H9 (cell line): ENCODE measurements around the gene SNX22. TPM values are rescaled to one million over a fixed set of nuclear protein-coding genes. Genes with fewer than 3 reads are reported as not detected.

Source experiments
- DNase-seq: peaks from one replicate; pipeline ENCODE4 v3.0.0-alpha.2; 2017
- H2AFZ ChIP-seq: one replicate; pipeline ENCODE4 v1.6.1; 2013; ENCODE audit warnings: mild to moderate bottlenecking, low read length, control low read depth, moderate library complexity
- H2AK5ac ChIP-seq: 2 replicates; pipeline ENCODE4 v1.6.1; 2013; ENCODE audit warnings: low read length, control low read depth, mixed read lengths; ENCODE audit not compliant: insufficient read length
- H2BK120ac ChIP-seq: one replicate; pipeline ENCODE4 v1.6.1; 2013; ENCODE audit warnings: low read depth, mild to moderate bottlenecking, low read length, control low read depth, inconsistent platforms; ENCODE audit not compliant: poor library complexity, severe bottlenecking
- H2BK12ac ChIP-seq: 2 replicates; pipeline ENCODE4 v1.6.1; 2013; ENCODE audit warnings: low read length, control low read depth, mixed read lengths, low read depth; ENCODE audit not compliant: insufficient read length
- H2BK15ac ChIP-seq: 2 replicates; pipeline ENCODE4 v1.6.1; 2013; ENCODE audit warnings: low read depth, low read length, control low read depth
- H2BK20ac ChIP-seq: one replicate; pipeline ENCODE4 v1.6.1; 2013; ENCODE audit warnings: low read depth, mild to moderate bottlenecking, low read length, control low read depth, inconsistent platforms; ENCODE audit not compliant: poor library complexity, severe bottlenecking
- H2BK5ac ChIP-seq: 2 replicates; pipeline ENCODE4 v1.6.1; 2013; ENCODE audit warnings: low read length, control low read depth, mixed read lengths; ENCODE audit not compliant: insufficient read length
- H3K14ac ChIP-seq: 2 replicates; pipeline ENCODE4 v1.6.1; 2013; ENCODE audit warnings: low read length, control low read depth; ENCODE audit not compliant: insufficient read depth
- H3K18ac ChIP-seq: 2 replicates; pipeline ENCODE4 v1.6.1; 2013; ENCODE audit warnings: low read depth, mild to moderate bottlenecking, mixed read lengths, low read length, control low read depth; ENCODE audit not compliant: insufficient read length
- H3K23ac ChIP-seq: 2 replicates; pipeline ENCODE4 v1.6.1; 2013; ENCODE audit warnings: low read length, control low read depth, mixed read lengths, low read depth; ENCODE audit not compliant: insufficient read length
- H3K23me2 ChIP-seq: 2 replicates; pipeline ENCODE4 v1.6.1; 2013; ENCODE audit warnings: low read depth, mild to moderate bottlenecking, mixed read lengths, low read length, control low read depth; ENCODE audit not compliant: insufficient read length, poor library complexity, severe bottlenecking
- H3K27ac ChIP-seq: 2 replicates; pipeline ENCODE4 v1.5.1; 2013; ENCODE audit warnings: low read length, control low read depth, mixed read lengths, low read depth; ENCODE audit not compliant: insufficient read length
- H3K27me3 ChIP-seq: 2 replicates; pipeline ENCODE4 v1.6.1; 2013; ENCODE audit warnings: low read length, control low read depth, inconsistent platforms; ENCODE audit not compliant: insufficient read depth
- H3K4ac ChIP-seq: 2 replicates; pipeline ENCODE4 v1.6.1; 2013; ENCODE audit warnings: low read depth, mild to moderate bottlenecking, control low read depth, inconsistent platforms, low read length, moderate library complexity
- H3K4me1 ChIP-seq: 2 replicates; pipeline ENCODE4 v1.6.1; 2013; ENCODE audit warnings: low read length, control low read depth, inconsistent platforms; ENCODE audit not compliant: insufficient read depth
- H3K4me2 ChIP-seq: 2 replicates; pipeline ENCODE4 v1.6.1; 2013; ENCODE audit warnings: low read length, control low read depth, mixed read lengths; ENCODE audit not compliant: insufficient read length, insufficient read depth
- H3K56ac ChIP-seq: 2 replicates; pipeline ENCODE4 v1.6.1; 2013; ENCODE audit warnings: low read depth, mild to moderate bottlenecking, mixed read lengths, low read length, control low read depth; ENCODE audit not compliant: insufficient read length
- H3K79me1 ChIP-seq: 2 replicates; pipeline ENCODE4 v1.6.1; 2013; ENCODE audit warnings: low read depth, mild to moderate bottlenecking, moderate library complexity, low read length, control low read depth, inconsistent platforms; ENCODE audit not compliant: insufficient read depth, poor library complexity, severe bottlenecking
- H3K79me2 ChIP-seq: 2 replicates; pipeline ENCODE4 v1.6.1; 2013; ENCODE audit warnings: low read length, control low read depth, inconsistent platforms; ENCODE audit not compliant: insufficient read depth
- H3K9ac ChIP-seq: 2 replicates; pipeline ENCODE4 v1.6.1; 2013; ENCODE audit warnings: low read length, control low read depth, mixed read lengths; ENCODE audit not compliant: insufficient read length; ENCODE audit errors: extremely low read depth
- H3K9me3 ChIP-seq: one replicate; pipeline ENCODE4 v1.6.1; 2013; ENCODE audit warnings: low read depth, low read length, inconsistent platforms; ENCODE audit not compliant: control insufficient read depth
- H3T11ph ChIP-seq: one replicate; pipeline ENCODE4 v1.6.1; 2013; ENCODE audit warnings: mild to moderate bottlenecking, low read length, control low read depth, inconsistent platforms
- H4K20me1 ChIP-seq: one replicate; pipeline ENCODE4 v1.6.1; 2013; ENCODE audit not compliant: control insufficient read depth, insufficient read length, insufficient read depth
- H4K5ac ChIP-seq: 2 replicates; pipeline ENCODE4 v1.6.1; 2013; ENCODE audit warnings: low read depth, mild to moderate bottlenecking, mixed read lengths, low read length, control low read depth; ENCODE audit not compliant: insufficient read length
- H4K8ac ChIP-seq: replicated peaks from 2 replicates; pipeline ENCODE4 v1.6.1; 2013; ENCODE audit warnings: low read length, control low read depth, mixed read lengths, low read depth; ENCODE audit not compliant: insufficient read length
- H4K91ac ChIP-seq: 2 replicates; pipeline ENCODE4 v1.6.1; 2013; ENCODE audit warnings: low read depth, mild to moderate bottlenecking, moderate library complexity, mixed read lengths, low read length, control low read depth; ENCODE audit not compliant: insufficient read length
- H3K27ac Mint-ChIP-seq, 3 experiments: 2 replicates in 2 of 3; 3 replicates in 1 of 3; pipeline ENCODE4 v1.8.0; 2020 to 2021; ENCODE audit warnings: mixed read lengths in 3 of 3, mild to moderate bottlenecking in 1 of 3, moderate library complexity in 1 of 3
- H3K27me3 Mint-ChIP-seq: 2 replicates; pipeline ENCODE4 v1.8.0; 2021; ENCODE audit warnings: low read depth, mild to moderate bottlenecking, moderate library complexity, mixed read lengths
- H3K36me3 Mint-ChIP-seq, 3 experiments: 2 replicates in 2 of 3; 3 replicates in 1 of 3; pipeline ENCODE4 v1.8.0; 2020 to 2021; ENCODE audit warnings: low read depth in 3 of 3, mixed read lengths in 3 of 3; ENCODE audit not compliant: insufficient read depth in 1 of 3
- H3K4me1 Mint-ChIP-seq, 2 experiments: 2 replicates each; pipeline ENCODE4 v1.8.0; 2020; ENCODE audit warnings: mixed read lengths in 2 of 2
- H3K4me3 Mint-ChIP-seq, 2 experiments: 2 replicates in 1 of 2; 3 replicates in 1 of 2; pipeline ENCODE4 v1.8.0; 2020 to 2021; ENCODE audit warnings: mild to moderate bottlenecking in 2 of 2, mixed read lengths in 2 of 2, moderate library complexity in 1 of 2
- H3K9me3 Mint-ChIP-seq, 2 experiments: 2 replicates in 1 of 2; 3 replicates in 1 of 2; pipeline ENCODE4 v1.8.0; 2020; ENCODE audit warnings: mild to moderate bottlenecking in 2 of 2, mixed read lengths in 2 of 2, moderate library complexity in 1 of 2
- total RNA-seq: library from RNA; stranded (reverse); gene quantifications from 2 replicates; pipeline ENCODE4 v1.2.1, GENCODE V29; 2021
- TF ChIP-seq, protein P1 (sequence below): fragments of 200-600 bp; sonication (generic); conservative IDR thresholded peaks from 3 replicates; pipeline ENCODE4 v1.8.0; 2021; ENCODE audit warnings: antibody characterized with exemption, mild to moderate bottlenecking

SNX22 gene
- total RNA-seq, 1 experiment from 2014 or later = 4.8 TPM

DNA sequence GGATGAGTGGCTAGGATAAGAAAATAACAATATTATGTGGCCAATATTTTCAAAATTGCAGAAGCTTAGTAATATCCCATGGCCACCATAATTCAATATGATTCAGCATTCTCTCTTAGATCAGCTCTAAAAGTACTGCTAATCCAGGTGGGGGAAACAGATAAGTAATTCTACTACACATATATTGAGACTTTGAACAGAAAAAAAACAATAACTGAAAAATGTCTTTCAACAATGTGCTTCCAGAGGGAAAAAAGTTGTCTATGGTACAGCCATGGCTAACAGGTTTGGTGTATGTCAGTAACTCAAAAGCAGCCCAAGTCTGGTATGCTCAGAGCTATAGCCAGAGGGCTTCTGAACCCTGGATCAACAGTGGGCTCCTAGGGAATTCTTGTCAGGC is 53.7 kb downstream of the SNX22 start:
- no peak overlapping the region for H3K14ac ChIP-seq
- no peak for DNase-seq
- H3K36me3 Mint-ChIP-seq = peaks cover 4 to 27% (median 13%) of the 10 kb centered on the region in 3 experiments; a peak in 6 of 7 replicates
- no peak overlapping the region for H2AK5ac ChIP-seq
- no peak overlapping the region for H3K18ac ChIP-seq
- no peaks in the 10 kb centered on the region for H3K79me2 ChIP-seq
- H3K79me1 ChIP-seq = no peaks in the 10 kb centered on the region
- no peaks in the 10 kb centered on the region for H3K27me3 ChIP-seq
- no peak overlapping the region for H3K27ac Mint-ChIP-seq
- TF ChIP-seq, protein P1, sequence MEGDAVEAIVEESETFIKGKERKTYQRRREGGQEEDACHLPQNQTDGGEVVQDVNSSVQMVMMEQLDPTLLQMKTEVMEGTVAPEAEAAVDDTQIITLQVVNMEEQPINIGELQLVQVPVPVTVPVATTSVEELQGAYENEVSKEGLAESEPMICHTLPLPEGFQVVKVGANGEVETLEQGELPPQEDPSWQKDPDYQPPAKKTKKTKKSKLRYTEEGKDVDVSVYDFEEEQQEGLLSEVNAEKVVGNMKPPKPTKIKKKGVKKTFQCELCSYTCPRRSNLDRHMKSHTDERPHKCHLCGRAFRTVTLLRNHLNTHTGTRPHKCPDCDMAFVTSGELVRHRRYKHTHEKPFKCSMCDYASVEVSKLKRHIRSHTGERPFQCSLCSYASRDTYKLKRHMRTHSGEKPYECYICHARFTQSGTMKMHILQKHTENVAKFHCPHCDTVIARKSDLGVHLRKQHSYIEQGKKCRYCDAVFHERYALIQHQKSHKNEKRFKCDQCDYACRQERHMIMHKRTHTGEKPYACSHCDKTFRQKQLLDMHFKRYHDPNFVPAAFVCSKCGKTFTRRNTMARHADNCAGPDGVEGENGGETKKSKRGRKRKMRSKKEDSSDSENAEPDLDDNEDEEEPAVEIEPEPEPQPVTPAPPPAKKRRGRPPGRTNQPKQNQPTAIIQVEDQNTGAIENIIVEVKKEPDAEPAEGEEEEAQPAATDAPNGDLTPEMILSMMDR = no peak
- H3K23ac ChIP-seq = no peak overlapping the region
- no peak overlapping the region for H2BK5ac ChIP-seq
- no peak overlapping the region for H3K4ac ChIP-seq
- H3K4me1 Mint-ChIP-seq = no peaks in the 10 kb centered on the region
- H4K20me1 ChIP-seq = no peaks in the 10 kb centered on the region
- no peak overlapping the region for H3K4me2 ChIP-seq
- no peak overlapping the region for H3K56ac ChIP-seq
- H3T11ph ChIP-seq = no peak overlapping the region
- H3K9me3 Mint-ChIP-seq = no peaks in the 10 kb centered on the region
- no peak overlapping the region for H3K9ac ChIP-seq
- H2BK12ac ChIP-seq = no peak overlapping the region
- H3K27me3 Mint-ChIP-seq = no peaks in the 10 kb centered on the region
- H4K5ac ChIP-seq = no peak overlapping the region
- H3K4me3 Mint-ChIP-seq = no peak overlapping the region
- no peak overlapping the region for H4K8ac ChIP-seq
- no peak overlapping the region for H2BK15ac ChIP-seq
- no peak overlapping the region for H2BK120ac ChIP-seq
- no peak overlapping the region for H3K27ac ChIP-seq
- no peaks in the 10 kb centered on the region for H3K4me1 ChIP-seq
- H3K23me2 ChIP-seq = no peaks in the 10 kb centered on the region
- H4K91ac ChIP-seq = no peak overlapping the region
- H2AFZ ChIP-seq = no peak overlapping the region
- H2BK20ac ChIP-seq = no peak overlapping the region
- no peaks in the 10 kb centered on the region for H3K9me3 ChIP-seq

Other genes starting within 250 kb of the SNX22 start
- gene DAPK2, start 105.2 kb upstream of the SNX22 start, total RNA-seq = 3.5 and 4.6 TPM in 2 replicates
- gene CIAO2A, start 57.9 kb upstream of the SNX22 start, total RNA-seq = 74.4 and 80.1 TPM in 2 replicates
- 52.8 and 58.8 TPM in 2 replicates for gene SNX1, start 55.7 kb upstream of the SNX22 start, total RNA-seq
- gene PPIB, start 11.3 kb downstream of the SNX22 start, total RNA-seq = 433 and 435 TPM in 2 replicates
- gene CSNK1G1, start 204.4 kb downstream of the SNX22 start, total RNA-seq = 17.1 and 19.7 TPM in 2 replicates
- 65.6 and 74.5 TPM in 2 replicates for gene PCLAF, start 229.7 kb downstream of the SNX22 start, total RNA-seq
- 21.7 and 22.9 TPM in 2 replicates for gene TRIP4, start 236.1 kb downstream of the SNX22 start, total RNA-seq